Fibroblast of mammary gland (primary cell): ENCODE data around the gene WDR27.
A peak's percentile ranks its signal among the peaks of the same experiment; 100 is the strongest.
"Not testable (repeated sequence)": the region's sequence is repeated elsewhere in the genome, so short reads cannot be mapped to it uniquely, and the experiment has no call there.

Experiments
- DNase-seq: peaks from one replicate; pipeline ENCODE4 v3.0.0-alpha.2; 2010; ENCODE audit warnings: low read depth
- H3K4me3 ChIP-seq: 2 replicates; pipeline ENCODE4 v1.5.1; 2011; ENCODE audit warnings: low read depth, mild to moderate bottlenecking, low read length, moderate library complexity; ENCODE audit not compliant: control insufficient read depth
- CTCF ChIP-seq: conservative IDR thresholded peaks from 2 replicates; pipeline ENCODE4 v1.5.1; 2011; ENCODE audit warnings: low read depth, low read length, inconsistent platforms; ENCODE audit not compliant: control insufficient read depth, insufficient read depth

The WDR27 gene

GRCh38 chr6:169529931-169530751 lies 171.7 kb downstream of the WDR27 start:
- no peak overlapping the region for H3K4me3 ChIP-seq
- TF ChIP-seq CTCF: no peak
- DNase-seq: peak; percentile 92

DNA sequence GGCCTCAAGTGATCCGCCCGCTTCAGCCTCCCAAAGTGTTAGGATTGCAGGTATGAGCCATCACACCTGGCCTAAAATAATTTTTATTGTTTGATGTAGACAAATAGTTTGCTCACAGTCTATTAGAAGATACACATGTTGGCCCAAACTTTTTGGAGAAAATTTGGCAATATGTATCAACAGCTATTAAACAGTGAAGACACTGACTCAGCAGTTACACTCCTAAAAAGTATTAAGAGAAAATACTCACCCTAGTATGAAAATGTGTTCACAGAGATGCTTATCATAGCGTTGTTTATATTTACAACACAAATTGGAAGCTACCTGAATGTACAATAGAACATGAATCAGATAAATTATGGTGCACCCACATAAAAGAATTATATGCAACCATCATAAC lies 173.1 kb downstream of the WDR27 start:
- no peak overlapping the region for H3K4me3 ChIP-seq
- no peak for TF ChIP-seq CTCF
- peak; percentile 33 for DNase-seq

DNA sequence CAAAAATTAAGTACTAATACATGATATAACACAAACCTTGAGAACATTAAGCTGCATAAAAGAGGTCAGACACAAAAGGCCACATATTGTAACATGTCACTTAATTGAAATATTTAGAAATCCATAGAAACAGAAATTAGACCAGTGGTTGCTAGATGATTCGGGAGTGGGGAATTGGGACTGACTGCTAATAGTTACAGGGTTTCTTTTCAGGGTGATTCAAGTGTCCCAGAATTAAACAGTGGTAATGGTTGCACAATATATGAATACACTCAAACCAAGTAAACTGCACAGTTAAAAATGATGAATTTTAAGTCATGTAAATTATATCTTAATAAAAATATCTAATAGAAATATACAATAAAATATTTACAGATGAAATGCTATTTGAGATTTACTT lies 174.5 kb downstream of the WDR27 start:
- TF ChIP-seq CTCF: no peak
- DNase-seq: peak; percentile 74
- no peak overlapping the region for H3K4me3 ChIP-seq

DNA sequence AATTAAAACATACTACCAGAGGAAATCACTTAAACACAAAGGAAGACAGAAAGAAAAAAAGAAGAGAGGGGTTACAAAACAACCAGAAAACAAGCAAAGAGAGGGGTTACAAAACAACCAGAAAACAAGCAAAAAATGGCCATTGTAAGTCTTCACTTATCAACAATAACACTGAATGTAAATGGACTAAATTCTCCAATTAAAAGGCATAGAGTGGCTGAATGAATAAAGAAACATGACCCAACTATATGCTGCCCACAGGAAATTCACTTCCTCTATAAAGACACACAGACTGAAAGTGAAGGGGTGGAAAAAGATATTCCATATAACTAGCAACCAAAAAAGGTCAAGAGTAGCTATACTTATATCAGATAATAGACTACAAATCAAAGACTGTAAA lies 180.0 kb downstream of the WDR27 start:
- no peak for DNase-seq
- no peak for TF ChIP-seq CTCF
- H3K4me3 ChIP-seq: no peak overlapping the region

DNA sequence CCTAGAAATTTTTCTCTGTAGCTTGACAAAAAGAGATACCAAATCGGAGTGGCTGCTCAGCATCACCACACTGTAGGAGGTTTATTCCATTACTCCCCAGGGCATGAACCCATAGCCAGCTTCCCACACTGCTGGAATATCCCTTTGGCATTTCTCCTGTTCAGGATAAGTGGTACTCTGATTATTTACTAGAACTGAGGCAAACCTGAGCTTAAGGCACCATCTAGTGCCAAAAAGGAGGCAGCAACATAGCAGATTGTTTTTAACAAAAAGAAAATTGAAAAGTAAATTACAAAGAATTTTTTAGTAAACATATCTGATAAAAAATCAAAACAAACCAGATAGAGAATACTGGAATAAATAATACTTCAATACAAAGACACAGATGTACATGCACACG lies 181.7 kb downstream of the WDR27 start:
- peak; percentile 74 for DNase-seq
- peak; percentile 63 for TF ChIP-seq CTCF
- H3K4me3 ChIP-seq: no peak overlapping the region

GRCh38 chr6:169518451-169518850 lies 183.4 kb downstream of the WDR27 start:
- no peak for DNase-seq
- TF ChIP-seq CTCF: no peak

DNA sequence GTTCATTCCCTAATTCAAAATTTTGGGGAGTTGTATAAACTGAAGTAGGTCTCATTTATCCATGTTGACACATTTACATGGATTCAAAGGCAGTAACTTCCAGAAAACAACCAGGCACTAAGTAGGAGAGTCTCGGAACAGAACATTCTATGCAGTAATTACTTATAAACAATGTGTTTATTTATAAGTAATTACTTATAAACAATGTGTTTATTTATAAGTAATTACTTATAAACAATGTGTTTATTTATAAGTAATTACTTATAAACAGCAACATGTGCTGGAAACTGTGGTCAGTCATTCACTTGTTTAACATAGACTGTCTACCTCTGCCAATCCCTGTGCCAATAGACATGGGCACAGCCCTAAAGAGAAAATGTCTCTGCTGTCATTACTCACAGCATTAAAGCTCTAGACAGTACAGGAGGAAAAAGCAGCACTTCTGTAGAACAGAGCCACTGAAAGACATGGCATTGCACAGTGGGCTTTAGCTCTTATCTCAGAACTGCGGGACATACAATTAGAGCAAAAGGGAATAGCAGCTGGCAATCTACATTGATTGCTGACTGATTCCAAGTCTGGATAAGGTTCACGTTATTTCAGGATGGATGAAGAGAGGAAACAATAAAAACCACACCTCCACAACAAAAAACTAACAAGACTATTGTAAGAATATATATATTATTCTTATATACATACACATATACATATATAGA lies 188.2 kb downstream of the WDR27 start:
- no peak for TF ChIP-seq CTCF
- DNase-seq: no peak
- no peak overlapping the region for H3K4me3 ChIP-seq

More at GRCh38 chr6:169518451-169518850, 183.4 kb downstream of the WDR27 start:
- no peak overlapping the region for H3K4me3 ChIP-seq

- H3K4me3 ChIP-seq, DNase-seq: not testable (repeated sequence)
These were observed 190.0 kb downstream of the WDR27 start for GRCh38 chr6:169511785-169512184.
